GM21381 (cell line): Measurements from ENCODE around the gene EML2.
"Not testable (repeated sequence)": the region's sequence is repeated elsewhere in the genome, so short reads cannot be mapped to it uniquely, and the experiment has no call there.

Experiments used
- ATAC-seq: cut with Tn5 transposase; IDR thresholded peaks from one replicate; pipeline ENCODE4 v1.9.1; 2021; ENCODE audit warnings: mild to moderate bottlenecking, moderate library complexity; ENCODE audit not compliant: unreplicated experiment

Gene EML2

GRCh38 chr19:45638930-45639729, at the start of gene EML2:
Gene EML2, minus strand, starts transcription at chr19:45639397. Its CDS starts 21 bp downstream, at chr19:45639376.
- ATAC-seq = no peak

- ATAC-seq = no peak
These were observed 48.4 kb upstream of the EML2 start for GRCh38 chr19:45687599-45687998.

GRCh38 chr19:45685045-45685444, 45.8 kb upstream of the EML2 start:
- ATAC-seq = not testable (repeated sequence)

GRCh38 chr19:45682908-45683307, 43.7 kb upstream of the EML2 start:
- no peak for ATAC-seq

- no peak for ATAC-seq
These were observed 42.9 kb upstream of the EML2 start for GRCh38 chr19:45682117-45682516.

GRCh38 chr19:45681391-45682015, 42.3 kb upstream of the EML2 start:
- peak; percentile 62 for ATAC-seq

GRCh38 chr19:45677351-45678230, 38.4 kb upstream of the EML2 start:
- ATAC-seq = no peak

GRCh38 chr19:45676851-45677263, 37.7 kb upstream of the EML2 start:
- ATAC-seq = no peak

- no peak for ATAC-seq
These were observed 35.7 kb upstream of the EML2 start for GRCh38 chr19:45674946-45675345.

- peak; percentile 48 for ATAC-seq
These were observed 31.7 kb upstream of the EML2 start for GRCh38 chr19:45670670-45671453.

GRCh38 chr19:45668342-45668871, 29.2 kb upstream of the EML2 start:
- no peak for ATAC-seq

GRCh38 chr19:45667620-45668341, 28.6 kb upstream of the EML2 start, which contains the start of gene GIPR:
Gene GIPR, plus strand, starts transcription at chr19:45668221. Its CDS starts 1,300 bp downstream, at chr19:45669521.
- ATAC-seq = no peak

- ATAC-seq = no peak
These were observed 25.4 kb upstream of the EML2 start for GRCh38 chr19:45664575-45664974.

- ATAC-seq = no peak
These were observed 24.6 kb upstream of the EML2 start for GRCh38 chr19:45663800-45664199.

- ATAC-seq = no peak
These were observed 21.4 kb upstream of the EML2 start for GRCh38 chr19:45660636-45661035.

GRCh38 chr19:45659096-45659729, 20.0 kb upstream of the EML2 start:
- no peak for ATAC-seq

- no peak for ATAC-seq
These were observed 18.4 kb upstream of the EML2 start for GRCh38 chr19:45657520-45658167.

- no peak for ATAC-seq
These were observed 15.9 kb upstream of the EML2 start for GRCh38 chr19:45655073-45655472.

GRCh38 chr19:45653634-45654033, 14.4 kb upstream of the EML2 start:
- ATAC-seq = no peak
